ENCODE results near the gene SEC14L1. TPM values are rescaled to one million over a fixed set of nuclear protein-coding genes. Genes with fewer than 3 reads are reported as not detected.

Gene SEC14L1
- total and polyA plus RNA-seq, 2 of the 8 experiments (the other 6 are each of a cell fraction or from before 2014, with no cell fraction given), result 27.2 to 74.4 TPM

GRCh38 chr17:77141846-77142449 is 1.2 kb downstream of the SEC14L1 start:
- Histone ChIP-seq H3K79me1 (ENCODE audit: low read depth, low read length) (peaks cover 2% of the 10 kb centered on the region), H3K23me2 (ENCODE audit: low read depth, low read length) (peaks cover 5% of the 10 kb centered on the region; the same call in 1 of the 2 replicates), H2AFZ (ENCODE audit: low read length) (no peak overlapping the region), H2BK5ac (ENCODE audit: low read depth, low read length) (no peak overlapping the region), H4K91ac (replicated peaks; ENCODE audit: insufficient read length, low read length) (no peak overlapping the region), H3K4me2 (ENCODE audit: insufficient read depth in 1 of 2, low read depth in 2 of 2, low read length in 2 of 2) (peak overlapping the region; percentile 90 to 95), H3K18ac (ENCODE audit: extremely low read depth, low read length) (no peak overlapping the region), H2BK15ac (ENCODE audit: low read length) (no peak overlapping the region), H3K27me3 (replicated peaks in 1 of 4; ENCODE audit: control insufficient read depth in 3 of 4, extremely low read depth in 1 of 4, insufficient read depth in 3 of 4, low read length in 3 of 4) (no peaks in the 10 kb centered on the region), H3K23ac (ENCODE audit: insufficient read length) (no peak overlapping the region), H4K20me1 (replicated peaks in 1 of 2; ENCODE audit: control insufficient read depth in 1 of 2, insufficient read depth in 2 of 2, low read length in 2 of 2) (no peaks in the 10 kb centered on the region), H3K79me2 (ENCODE audit: control insufficient read depth in 1 of 2, insufficient read depth in 2 of 2, low read length in 2 of 2) (peaks cover 0 to 8% of the 10 kb centered on the region in 2 experiments; a peak in 1 of 4 replicates), H4K8ac (ENCODE audit: extremely low read depth, insufficient read depth, low read length) (no peak overlapping the region), H3K4me1 (replicated peaks in 1 of 4; ENCODE audit: control insufficient read depth in 3 of 4, insufficient read depth in 4 of 4, low read length in 3 of 4) (peaks cover 4 to 14% (median 10%) of the 10 kb centered on the region in 4 experiments), H3K9me3 (ENCODE audit: insufficient read depth in 2 of 2, low read depth in 1 of 2, low read length in 1 of 2) (no peaks in the 10 kb centered on the region; a peak in 1 of 4 replicates), H2BK120ac (replicated peaks; ENCODE audit: low read depth, low read length) (no peak overlapping the region), H3K56ac (replicated peaks; ENCODE audit: insufficient read length, low read depth, low read length) (no peak overlapping the region), H2AK5ac (ENCODE audit: low read depth, low read length) (no peak overlapping the region), H2BK12ac (ENCODE audit: low read depth, low read length) (0 out of 2 replicates have a peak overlapping the region, but pooled peaks have one; percentile 4), H3K27ac (ENCODE audit: low read depth, low read length) (no peak overlapping the region), H3K4ac (replicated peaks; ENCODE audit: insufficient read length, low read depth, low read length) (no peak overlapping the region), H3K36me3 (ENCODE audit: control insufficient read depth in 2 of 4, insufficient read depth in 4 of 4, low read length in 3 of 4) (peaks cover 0 to 22% (median 2%) of the 10 kb centered on the region in 4 experiments; a peak in 4 of 8 replicates), H3K14ac (ENCODE audit: insufficient read length) (no peak overlapping the region), H4K5ac (ENCODE audit: insufficient read length, low read depth, low read length) (no peak overlapping the region), H2BK20ac (ENCODE audit: low read length) (no peak overlapping the region), H3K9ac (replicated peaks in 1 of 4; ENCODE audit: extremely low read depth in 1 of 4, low read depth in 3 of 4, low read length in 3 of 4) (no peak overlapping the region), H3K4me3 (ENCODE audit: extremely low read depth in 1 of 4, insufficient read depth in 2 of 4, low read depth in 3 of 4, low read length in 4 of 4) (peak overlapping the region; percentile 73 to 96 (median 76))
- DNase-seq (ENCODE audit: low read depth in 1 of 2, low spot score in 2 of 2) (no peak), FAIRE-seq (no peak)
- POLR2A ChIA-PET (ENCODE audit: partially characterized antibody), result interaction anchor here (0.5 to 1.6 kb wide), 2 partner anchors 21 to 1281 kb away, joined by 3 to 4 read pairs; no protein-coding TSS in a partner anchor
- CTCF ChIA-PET (ENCODE audit: partially characterized antibody), result interaction anchor here (1.2 kb wide), 1 partner anchor 13 kb away, joined by 5 read pairs; no protein-coding TSS in a partner anchor
- no peak for TF ChIP-seq ZNF274 (IDR thresholded peaks at IDR 0.05; ENCODE audit: borderline replicate concordance, extremely low read depth, low read length)
- TF ChIP-seq JUND (IDR thresholded peaks at IDR 0.05; ENCODE audit: low read length), result no peak
- TF ChIP-seq SAP30 (IDR thresholded peaks at IDR 0.05; ENCODE audit: insufficient read depth, insufficient replicate concordance, low read length), result no peak
- TF ChIP-seq PHF8 (conservative IDR thresholded peaks at IDR 0.05; ENCODE audit: low read depth, low read length), result no peak
- TF ChIP-seq EGR1 (IDR thresholded peaks at IDR 0.05; ENCODE audit: borderline replicate concordance, low read depth, low read length), result no peak
- no peak for TF ChIP-seq FOSL1 (IDR thresholded peaks at IDR 0.05; ENCODE audit: insufficient read depth, low read depth, low read length)
- TF ChIP-seq SP4 (IDR thresholded peaks at IDR 0.05; ENCODE audit: low read length), result no peak
- TF ChIP-seq TBP (IDR thresholded peaks at IDR 0.05; ENCODE audit: low read depth, low read length), result no peak
- no peak for TF ChIP-seq NRF1 (IDR thresholded peaks at IDR 0.05; ENCODE audit: low read depth, low read length)
- no peak for TF ChIP-seq CBX5 (IDR thresholded peaks at IDR 0.05; ENCODE audit: low read depth, low read length)
- TF ChIP-seq POLR2A (IDR thresholded peaks at IDR 0.05; ENCODE audit: control extremely low read depth in 1 of 2, low read depth in 2 of 2, low read length in 2 of 2), result no peak
- TF ChIP-seq CHD2 (IDR thresholded peaks at IDR 0.05; ENCODE audit: low read length), result no peak
- WGBS, 2 experiments (ENCODE audit: extremely low coverage in 1 of 2, insufficient coverage in 1 of 2, insufficient read length in 1 of 2, insufficient replicate concordance in 2 of 2, low coverage in 1 of 2, low lambda C conversion rate in 2 of 2, missing lambda C conversion rate in 1 of 2), result 76% methylated on average over 9 of the region's 9 CpGs; no CpG with 5 or more reads in 1 of the 2 experiments
